Nephron progenitor cell (in vitro differentiated cells): ENCODE results near the gene GLDN.
A peak's percentile ranks its signal among the peaks of the same experiment; 100 is the strongest.

Experiments used
- DNase-seq: peaks from one replicate; pipeline ENCODE4 v3.0.0; 2021
- H3K27ac Mint-ChIP-seq: 2 replicates; pipeline ENCODE4 v1.8.0; 2021; ENCODE audit warnings: mild to moderate bottlenecking, moderate library complexity, mixed read lengths
- H3K27me3 Mint-ChIP-seq: 2 replicates; pipeline ENCODE4 v1.8.0; 2021; ENCODE audit warnings: mild to moderate bottlenecking, low read depth, mixed read lengths; ENCODE audit not compliant: poor library complexity
- H3K36me3 Mint-ChIP-seq: 2 replicates; pipeline ENCODE4 v1.8.0; 2021; ENCODE audit warnings: low read depth, mixed read lengths
- H3K4me1 Mint-ChIP-seq: 2 replicates; pipeline ENCODE4 v1.8.0; 2021; ENCODE audit warnings: mixed read lengths
- H3K4me3 Mint-ChIP-seq: 2 replicates; pipeline ENCODE4 v1.8.0; 2021; ENCODE audit warnings: mild to moderate bottlenecking, moderate library complexity, mixed read lengths
- H3K9me3 Mint-ChIP-seq: 2 replicates; pipeline ENCODE4 v1.8.0; 2021; ENCODE audit warnings: mild to moderate bottlenecking, moderate library complexity, mixed read lengths
- TF ChIP-seq, protein P1 (sequence below): fragments of 200-600 bp; sonication (generic); IDR thresholded peaks from 2 replicates; pipeline ENCODE4 v1.5.0; 2021; ENCODE audit warnings: antibody characterized with exemption

Gene GLDN

GRCh38 chr15:51307325-51307724 lies 34.1 kb upstream of the GLDN start:
- Mint-ChIP-seq H3K4me3 (no peak overlapping the region), H3K27me3 (no peaks in the 10 kb centered on the region), H3K4me1 (peaks cover 17% of the 10 kb centered on the region), H3K36me3 (no peaks in the 10 kb centered on the region), H3K27ac (no peak overlapping the region), H3K9me3 (no peaks in the 10 kb centered on the region)
- TF ChIP-seq, protein P1, sequence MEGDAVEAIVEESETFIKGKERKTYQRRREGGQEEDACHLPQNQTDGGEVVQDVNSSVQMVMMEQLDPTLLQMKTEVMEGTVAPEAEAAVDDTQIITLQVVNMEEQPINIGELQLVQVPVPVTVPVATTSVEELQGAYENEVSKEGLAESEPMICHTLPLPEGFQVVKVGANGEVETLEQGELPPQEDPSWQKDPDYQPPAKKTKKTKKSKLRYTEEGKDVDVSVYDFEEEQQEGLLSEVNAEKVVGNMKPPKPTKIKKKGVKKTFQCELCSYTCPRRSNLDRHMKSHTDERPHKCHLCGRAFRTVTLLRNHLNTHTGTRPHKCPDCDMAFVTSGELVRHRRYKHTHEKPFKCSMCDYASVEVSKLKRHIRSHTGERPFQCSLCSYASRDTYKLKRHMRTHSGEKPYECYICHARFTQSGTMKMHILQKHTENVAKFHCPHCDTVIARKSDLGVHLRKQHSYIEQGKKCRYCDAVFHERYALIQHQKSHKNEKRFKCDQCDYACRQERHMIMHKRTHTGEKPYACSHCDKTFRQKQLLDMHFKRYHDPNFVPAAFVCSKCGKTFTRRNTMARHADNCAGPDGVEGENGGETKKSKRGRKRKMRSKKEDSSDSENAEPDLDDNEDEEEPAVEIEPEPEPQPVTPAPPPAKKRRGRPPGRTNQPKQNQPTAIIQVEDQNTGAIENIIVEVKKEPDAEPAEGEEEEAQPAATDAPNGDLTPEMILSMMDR: no peak
- DNase-seq: no peak

DNA sequence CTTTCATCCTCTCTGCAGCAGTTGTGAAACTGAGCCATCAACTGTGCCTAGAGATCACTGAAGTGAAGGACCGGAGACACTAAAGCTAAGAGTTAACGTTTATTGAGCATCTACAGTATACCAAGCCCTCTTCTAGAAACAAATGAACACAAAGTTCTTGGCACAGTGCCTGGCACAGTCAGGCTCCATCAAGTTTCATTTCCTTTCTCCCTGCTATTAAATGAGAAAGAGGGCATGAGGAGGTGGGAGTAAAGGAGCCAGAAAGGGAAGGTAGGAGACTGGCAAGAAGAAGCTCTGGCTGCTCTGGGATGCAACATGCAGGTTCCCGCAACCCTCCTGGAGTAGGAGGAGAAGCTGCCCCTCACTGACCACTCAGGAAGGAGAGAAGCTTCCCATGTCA lies 33.6 kb upstream of the GLDN start:
- H3K4me1 Mint-ChIP-seq: peaks cover 22% of the 10 kb centered on the region
- no peaks in the 10 kb centered on the region for H3K27me3 Mint-ChIP-seq
- no peaks in the 10 kb centered on the region for H3K9me3 Mint-ChIP-seq
- TF ChIP-seq, protein P1: no peak
- DNase-seq: no peak
- no peak overlapping the region for H3K27ac Mint-ChIP-seq
- H3K36me3 Mint-ChIP-seq: no peaks in the 10 kb centered on the region
- no peak overlapping the region for H3K4me3 Mint-ChIP-seq

GRCh38 chr15:51310064-51310463 lies 31.4 kb upstream of the GLDN start:
- DNase-seq: no peak
- Mint-ChIP-seq H3K27ac (no peak overlapping the region), H3K4me1 (peaks cover 28% of the 10 kb centered on the region)

GRCh38 chr15:51311510-51311909 lies 29.9 kb upstream of the GLDN start:
- Mint-ChIP-seq H3K27ac (no peak overlapping the region), H3K4me1 (peaks cover 29% of the 10 kb centered on the region), H3K36me3 (no peaks in the 10 kb centered on the region), H3K9me3 (no peaks in the 10 kb centered on the region), H3K27me3 (peaks cover 3% of the 10 kb centered on the region), H3K4me3 (peak overlapping the region; percentile 11)
- TF ChIP-seq, protein P1: no peak
- no peak for DNase-seq

More at GRCh38 chr15:51310064-51310463, 31.4 kb upstream of the GLDN start:
- TF ChIP-seq, protein P1: no peak
- no peak overlapping the region for H3K4me3 Mint-ChIP-seq
- H3K27me3 Mint-ChIP-seq: peaks cover 3% of the 10 kb centered on the region
- no peaks in the 10 kb centered on the region for H3K36me3 Mint-ChIP-seq
- H3K9me3 Mint-ChIP-seq: no peaks in the 10 kb centered on the region

GRCh38 chr15:51312166-51313073 lies 29.0 kb upstream of the GLDN start:
- TF ChIP-seq, protein P1: no peak
- Mint-ChIP-seq H3K27me3 (peaks cover 3% of the 10 kb centered on the region), H3K27ac (no peak overlapping the region), H3K36me3 (no peaks in the 10 kb centered on the region), H3K4me3 (no peak overlapping the region), H3K9me3 (no peaks in the 10 kb centered on the region), H3K4me1 (peaks cover 29% of the 10 kb centered on the region)
- no peak for DNase-seq

- Mint-ChIP-seq H3K36me3 (no peaks in the 10 kb centered on the region), H3K9me3 (no peaks in the 10 kb centered on the region), H3K4me3 (no peak overlapping the region), H3K27me3 (peaks cover 3% of the 10 kb centered on the region), H3K27ac (no peak overlapping the region), H3K4me1 (peaks cover 29% of the 10 kb centered on the region)
- TF ChIP-seq, protein P1: no peak
- no peak for DNase-seq
Observed at GRCh38 chr15:51313074-51313393, 28.4 kb upstream of the GLDN start.
